Mesenchymal stem cell (in vitro differentiated cells and primary cell): ENCODE results near the gene AGXT.

Experiments
- DNase-seq: peaks from one replicate; pipeline ENCODE4 v3.0.0-alpha.2; 2013
- H2AFZ ChIP-seq: one replicate; pipeline ENCODE4 v1.6.1; 2013; ENCODE audit warnings: low read depth, mild to moderate bottlenecking, control low read depth, inconsistent platforms, low read length, moderate library complexity
- H2AK5ac ChIP-seq: 2 replicates; pipeline ENCODE4 v1.6.1; 2013; ENCODE audit warnings: low read length, moderate library complexity, mild to moderate bottlenecking, inconsistent platforms; ENCODE audit not compliant: severe bottlenecking
- H2BK120ac ChIP-seq: one replicate; pipeline ENCODE4 v1.6.1; 2013; ENCODE audit warnings: low read depth, mild to moderate bottlenecking, inconsistent platforms, low read length, moderate library complexity
- H2BK12ac ChIP-seq, 2 experiments: one replicate each; pipeline ENCODE4 v1.6.1; 2013; ENCODE audit warnings: inconsistent platforms in 2 of 2, low read length in 2 of 2, mild to moderate bottlenecking in 2 of 2, moderate library complexity in 2 of 2, control low read depth in 1 of 2
- H2BK15ac ChIP-seq: one replicate; pipeline ENCODE4 v1.6.1; 2013; ENCODE audit warnings: mild to moderate bottlenecking, low read depth, inconsistent platforms; ENCODE audit not compliant: poor library complexity, severe bottlenecking
- H2BK5ac ChIP-seq: 2 replicates; pipeline ENCODE4 v1.6.1; 2013; ENCODE audit warnings: low read depth, mild to moderate bottlenecking, low read length, control low read depth, inconsistent platforms; ENCODE audit not compliant: poor library complexity, severe bottlenecking
- H3K14ac ChIP-seq, 2 experiments: one replicate each; pipeline ENCODE4 v1.6.1; 2013; ENCODE audit warnings: inconsistent platforms in 2 of 2, low read length in 2 of 2, control low read depth in 1 of 2, mild to moderate bottlenecking in 1 of 2, moderate library complexity in 1 of 2
- H3K18ac ChIP-seq, 2 experiments: one replicate each; pipeline ENCODE4 v1.6.1; 2013; ENCODE audit warnings: inconsistent platforms in 2 of 2, low read length in 2 of 2, control low read depth in 1 of 2, low read depth in 1 of 2, mild to moderate bottlenecking in 1 of 2
- H3K23ac ChIP-seq, 2 experiments: one replicate each; pipeline ENCODE4 v1.6.1; 2013; ENCODE audit warnings: inconsistent platforms in 2 of 2, low read length in 2 of 2, mild to moderate bottlenecking in 2 of 2, moderate library complexity in 2 of 2, control low read depth in 1 of 2
- H3K27ac ChIP-seq: 2 replicates; pipeline ENCODE4 v1.5.1; 2013; ENCODE audit warnings: mild to moderate bottlenecking, moderate library complexity, low read length, control low read depth, inconsistent platforms; ENCODE audit not compliant: poor library complexity, severe bottlenecking
- H3K27me3 ChIP-seq, 2 experiments: 2 replicates each; pipeline versions ENCODE4 v1.6.1 to v1.7.0; 2013; ENCODE audit warnings: low read length in 2 of 2, mild to moderate bottlenecking in 2 of 2, moderate library complexity in 2 of 2, control low read depth in 1 of 2, inconsistent platforms in 1 of 2; ENCODE audit not compliant: control insufficient read depth in 1 of 2, insufficient read depth in 1 of 2
- H3K36me3 ChIP-seq, 2 experiments: 2 replicates each; pipeline versions ENCODE4 v1.6.1 to v1.7.0; 2013; ENCODE audit warnings: low read length in 2 of 2, control low read depth in 1 of 2, inconsistent platforms in 1 of 2, low read depth in 1 of 2, mild to moderate bottlenecking in 1 of 2; ENCODE audit not compliant: insufficient read depth in 2 of 2, control insufficient read depth in 1 of 2
- H3K4ac ChIP-seq, 2 experiments: one replicate each; pipeline ENCODE4 v1.6.1; 2013; ENCODE audit warnings: inconsistent platforms in 2 of 2, low read length in 2 of 2, mild to moderate bottlenecking in 2 of 2, moderate library complexity in 2 of 2, control low read depth in 1 of 2, low read depth in 1 of 2
- H3K4me1 ChIP-seq: 2 replicates; pipeline ENCODE4 v1.6.1; 2013; ENCODE audit warnings: low read depth, low read length, control low read depth; ENCODE audit not compliant: control insufficient read depth, insufficient read depth
- H3K4me2 ChIP-seq: 2 replicates; pipeline ENCODE4 v1.6.1; 2013; ENCODE audit warnings: low read length, mild to moderate bottlenecking, inconsistent platforms; ENCODE audit not compliant: poor library complexity, severe bottlenecking
- H3K4me3 ChIP-seq, 2 experiments: 2 replicates each; pipeline versions ENCODE4 v1.5.1 to v1.7.0; 2013; ENCODE audit warnings: low read length in 2 of 2, mild to moderate bottlenecking in 2 of 2, control low read depth in 1 of 2, low read depth in 1 of 2; ENCODE audit not compliant: insufficient read depth in 1 of 2
- H3K79me1 ChIP-seq: replicated peaks from 2 replicates; pipeline ENCODE4 v1.6.1; 2013; ENCODE audit warnings: mild to moderate bottlenecking, control low read depth, low read length, inconsistent platforms; ENCODE audit not compliant: poor library complexity, severe bottlenecking
- H3K9ac ChIP-seq: 2 replicates; pipeline ENCODE4 v1.7.0; 2013; ENCODE audit warnings: mild to moderate bottlenecking, low read length, moderate library complexity
- H3K9me3 ChIP-seq: 2 replicates; pipeline ENCODE4 v1.7.0; 2013; ENCODE audit warnings: mild to moderate bottlenecking, low read length; ENCODE audit not compliant: control insufficient read depth
- H4K8ac ChIP-seq: one replicate; pipeline ENCODE4 v1.6.1; 2013; ENCODE audit warnings: inconsistent platforms, mild to moderate bottlenecking, low read length, moderate library complexity
- H4K91ac ChIP-seq: one replicate; pipeline ENCODE4 v1.6.1; 2013; ENCODE audit warnings: mild to moderate bottlenecking, low read length, inconsistent platforms
- WGBS: methylation state at CpG from one replicate; pipeline ENCODE4 v1.1.7; 2013; ENCODE audit warnings: mixed read lengths; 5-methylcytosine and 5-hydroxymethylcytosine counted together

The AGXT gene

DNA sequence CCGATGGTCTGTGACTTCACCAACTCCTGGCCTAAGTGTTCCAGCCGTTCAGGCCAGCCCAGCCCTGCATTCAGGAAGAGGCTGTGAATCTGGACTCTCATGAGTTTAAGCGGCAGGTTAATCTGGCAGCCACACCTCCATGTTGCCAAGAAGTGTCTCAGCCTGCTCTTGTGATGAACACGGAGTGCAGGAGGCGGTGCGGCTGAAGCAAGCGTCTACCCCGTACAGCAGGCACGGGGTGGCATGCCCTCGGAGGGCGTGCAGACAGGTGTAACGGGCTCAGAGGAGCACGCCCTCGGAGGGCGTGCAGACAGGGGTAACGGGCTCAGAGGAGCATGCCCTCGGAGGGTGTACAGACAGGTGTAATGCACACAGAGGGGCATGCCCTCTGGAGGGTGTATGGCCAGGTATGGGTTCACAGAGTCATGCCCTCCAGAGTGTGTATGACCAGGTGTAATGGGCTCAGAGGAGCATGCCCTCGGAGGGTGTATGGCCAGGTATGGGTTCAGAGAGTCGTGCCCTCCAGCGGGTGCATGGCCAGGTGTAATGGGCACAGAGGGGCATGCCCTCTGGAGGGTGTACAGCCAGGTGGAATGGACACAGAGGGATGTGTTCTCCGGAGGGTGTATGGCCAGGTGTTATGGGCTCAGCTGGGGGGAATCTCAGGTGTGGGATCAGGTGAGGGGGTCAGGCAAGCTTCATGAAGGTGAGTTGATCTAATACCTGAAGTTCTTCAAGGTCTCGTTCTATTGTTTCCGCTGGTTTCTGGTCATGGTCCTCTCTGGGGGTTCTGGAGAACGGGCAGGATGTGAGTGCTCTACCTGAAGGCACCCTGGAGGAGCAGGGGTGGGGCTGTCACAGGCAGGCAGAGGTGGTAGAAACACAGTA lies 60.1 kb downstream of the AGXT start:
- H3K18ac ChIP-seq = no peak overlapping the region
- H3K27ac ChIP-seq = no peak overlapping the region
- no peak overlapping the region for H3K4me2 ChIP-seq
- H2BK120ac ChIP-seq = no peak overlapping the region
- H3K4me1 ChIP-seq = no peaks in the 10 kb centered on the region
- 86% methylated on average over 24 of the region's 24 CpGs for WGBS
- no peak overlapping the region for H3K23ac ChIP-seq
- H2BK12ac ChIP-seq = no peak overlapping the region
- H2BK15ac ChIP-seq = no peak overlapping the region
- H4K91ac ChIP-seq = no peak overlapping the region
- H3K14ac ChIP-seq = no peak overlapping the region
- H3K36me3 ChIP-seq = no peaks in the 10 kb centered on the region
- no peak overlapping the region for H2AFZ ChIP-seq
- no peak overlapping the region for H3K4me3 ChIP-seq
- no peak overlapping the region for H4K8ac ChIP-seq
- no peak overlapping the region for H3K9ac ChIP-seq
- H3K79me1 ChIP-seq = no peaks in the 10 kb centered on the region
- peaks cover 3 to 23% of the 10 kb centered on the region in 2 experiments for H3K27me3 ChIP-seq
- H2BK5ac ChIP-seq = no peak overlapping the region
- H2AK5ac ChIP-seq = no peak overlapping the region
- no peak overlapping the region for H3K4ac ChIP-seq
- H3K9me3 ChIP-seq = peaks cover 12% of the 10 kb centered on the region
- DNase-seq = no peak

- H3K27ac ChIP-seq = no peak overlapping the region
- H2AK5ac ChIP-seq = no peak overlapping the region
- no peak overlapping the region for H3K4me3 ChIP-seq
- H2BK12ac ChIP-seq = no peak overlapping the region
- H3K9me3 ChIP-seq = peaks cover 12% of the 10 kb centered on the region
- H4K8ac ChIP-seq = no peak overlapping the region
- H3K18ac ChIP-seq = no peak overlapping the region
- H2BK15ac ChIP-seq = no peak overlapping the region
- H3K36me3 ChIP-seq = no peaks in the 10 kb centered on the region
- no peak overlapping the region for H2BK120ac ChIP-seq
- H2AFZ ChIP-seq = no peak overlapping the region
- no peaks in the 10 kb centered on the region for H3K4me1 ChIP-seq
- WGBS = 70% methylated on average over 7 of the region's 10 CpGs
- H4K91ac ChIP-seq = no peak overlapping the region
- no peak overlapping the region for H3K4me2 ChIP-seq
- H3K23ac ChIP-seq = no peak overlapping the region
- peaks cover 3 to 23% of the 10 kb centered on the region in 2 experiments for H3K27me3 ChIP-seq
- H3K9ac ChIP-seq = no peak overlapping the region
- no peak overlapping the region for H3K14ac ChIP-seq
- no peak overlapping the region for H2BK5ac ChIP-seq
- no peaks in the 10 kb centered on the region for H3K79me1 ChIP-seq
- no peak overlapping the region for H3K4ac ChIP-seq
- no peak for DNase-seq
Observed at GRCh38 chr2:240929364-240930095, 60.9 kb downstream of the AGXT start.
